HG03045 (cell line): Measurements from ENCODE around the gene CUTA.

Experiments used
- ATAC-seq: cut with Tn5 transposase; IDR thresholded peaks from one replicate; pipeline ENCODE4 v1.9.1; 2021; ENCODE audit warnings: mild to moderate bottlenecking, moderate library complexity; ENCODE audit not compliant: unreplicated experiment

The CUTA gene

GRCh38 chr6:33424855-33425667 lies 7.2 kb upstream of the CUTA start:
- no peak for ATAC-seq

GRCh38 chr6:33423777-33424176 lies 5.9 kb upstream of the CUTA start:
- no peak for ATAC-seq

- no peak for ATAC-seq
Observed at GRCh38 chr6:33421344-33421643, 3.4 kb upstream of the CUTA start.

- ATAC-seq = no peak
Observed at GRCh38 chr6:33420491-33421343, 2.8 kb upstream of the CUTA start.

GRCh38 chr6:33419580-33420490 lies 1.9 kb upstream of the CUTA start, which contains the start of gene SYNGAP1:
TSS of gene SYNGAP1 (plus strand) at chr6:33420065. CDS start at chr6:33420265, 200 bp downstream.
- ATAC-seq = no peak

GRCh38 chr6:33418690-33419291 lies 884 bp upstream of the CUTA start:
- no peak for ATAC-seq

- no peak for ATAC-seq
Observed at GRCh38 chr6:33417128-33417902, 592 bp downstream of the CUTA start.

- ATAC-seq = no peak
Observed at GRCh38 chr6:33416386-33417127, 1.4 kb downstream of the CUTA start.

- no peak for ATAC-seq
Observed at GRCh38 chr6:33415831-33416230, 2.1 kb downstream of the CUTA start.

GRCh38 chr6:33414592-33415271 lies 3.2 kb downstream of the CUTA start:
- no peak for ATAC-seq

GRCh38 chr6:33413241-33414120 lies 4.4 kb downstream of the CUTA start:
- ATAC-seq = no peak

GRCh38 chr6:33412140-33413009 lies 5.5 kb downstream of the CUTA start:
- ATAC-seq = no peak

GRCh38 chr6:33411632-33412005 lies 6.3 kb downstream of the CUTA start:
- ATAC-seq = no peak

- ATAC-seq = peak; percentile 37
Observed at GRCh38 chr6:33410711-33411631, 6.9 kb downstream of the CUTA start, which contains the start of gene PHF1. TSS of gene PHF1 (plus strand) at chr6:33411014. CDS start at chr6:33412264, 1,250 bp downstream.

- peak; percentile 83 for ATAC-seq
Observed at GRCh38 chr6:33410050-33410710, 7.7 kb downstream of the CUTA start.
